Measurements from ENCODE around the gene STBD1. TPM values are rescaled to one million over a fixed set of nuclear protein-coding genes. Genes with fewer than 3 reads are reported as not detected.

STBD1 gene
- 9.4 TPM for total RNA-seq
- long read RNA-seq, transcript STBD1-201 (2 exons, 3,420 nt) = major isoform, 49 of 50 reads
- long read RNA-seq, partial matches to known transcripts = 0 of 50 reads
- long read RNA-seq, other reads (novel, unspliced or antisense) = 1 of 50 reads

DNA sequence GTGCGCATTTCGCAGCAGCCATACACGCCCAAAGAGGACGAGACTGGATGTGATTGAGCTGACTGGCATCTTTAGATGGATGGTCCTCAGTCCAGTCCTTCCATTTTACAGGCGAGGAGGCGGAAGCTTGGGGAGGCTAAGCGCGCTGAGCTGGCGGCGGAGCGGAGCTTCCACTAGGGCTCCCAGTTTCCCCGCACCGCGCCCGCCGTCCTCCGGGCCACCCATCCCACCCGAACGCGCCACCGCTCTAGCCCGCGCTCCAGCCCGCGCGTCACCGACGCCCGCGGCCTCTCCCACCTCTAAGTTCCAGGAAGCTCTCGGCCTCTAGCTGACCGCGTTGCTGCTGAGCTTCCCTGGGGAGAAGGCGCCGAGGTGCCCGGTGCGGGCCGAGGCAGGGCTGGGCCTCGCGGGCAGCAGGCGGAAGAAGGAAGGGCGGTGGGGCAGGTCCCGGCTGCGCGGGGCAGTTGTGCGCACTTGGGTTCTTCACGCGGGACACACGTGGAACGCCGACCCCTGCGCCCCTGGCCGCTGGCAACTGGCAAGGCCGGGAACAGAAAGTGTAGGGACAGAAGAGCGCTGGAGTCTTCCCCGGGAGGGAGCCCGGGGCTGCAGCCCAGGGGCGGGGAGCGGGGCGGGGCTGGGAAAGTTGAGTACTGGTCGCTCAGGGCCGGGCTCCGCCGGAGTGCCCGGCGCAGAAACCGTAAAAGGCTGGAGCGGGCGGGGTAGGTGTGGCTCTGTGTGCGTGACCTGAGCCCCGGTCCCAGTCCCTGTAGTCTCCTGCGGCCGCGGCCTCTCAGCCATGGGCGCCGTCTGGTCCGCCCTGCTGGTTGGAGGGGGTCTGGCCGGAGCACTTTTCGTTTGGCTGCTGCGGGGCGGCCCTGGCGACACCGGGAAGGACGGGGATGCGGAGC, at the start of gene STBD1:
Gene STBD1 (plus strand): TSS at position 763 of the 911 bp plus-strand sequence. CDS start 37 bp downstream, at position 800.
- intact Hi-C loops (cut with DNase I) = no loop called here
- TF ChIP-seq, protein P1, sequence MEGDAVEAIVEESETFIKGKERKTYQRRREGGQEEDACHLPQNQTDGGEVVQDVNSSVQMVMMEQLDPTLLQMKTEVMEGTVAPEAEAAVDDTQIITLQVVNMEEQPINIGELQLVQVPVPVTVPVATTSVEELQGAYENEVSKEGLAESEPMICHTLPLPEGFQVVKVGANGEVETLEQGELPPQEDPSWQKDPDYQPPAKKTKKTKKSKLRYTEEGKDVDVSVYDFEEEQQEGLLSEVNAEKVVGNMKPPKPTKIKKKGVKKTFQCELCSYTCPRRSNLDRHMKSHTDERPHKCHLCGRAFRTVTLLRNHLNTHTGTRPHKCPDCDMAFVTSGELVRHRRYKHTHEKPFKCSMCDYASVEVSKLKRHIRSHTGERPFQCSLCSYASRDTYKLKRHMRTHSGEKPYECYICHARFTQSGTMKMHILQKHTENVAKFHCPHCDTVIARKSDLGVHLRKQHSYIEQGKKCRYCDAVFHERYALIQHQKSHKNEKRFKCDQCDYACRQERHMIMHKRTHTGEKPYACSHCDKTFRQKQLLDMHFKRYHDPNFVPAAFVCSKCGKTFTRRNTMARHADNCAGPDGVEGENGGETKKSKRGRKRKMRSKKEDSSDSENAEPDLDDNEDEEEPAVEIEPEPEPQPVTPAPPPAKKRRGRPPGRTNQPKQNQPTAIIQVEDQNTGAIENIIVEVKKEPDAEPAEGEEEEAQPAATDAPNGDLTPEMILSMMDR (IDR thresholded peaks at IDR 0.05) = no peak
- peaks cover 22% of the 10 kb centered on the region for H3K4me1 ChIP-seq
- H3K27ac ChIP-seq = peak within 1 kb of the TSS; percentile 80
- ATAC-seq (peak; percentile 89), DNase-seq (peak; percentile 90)
- H3K27me3 ChIP-seq = no peaks in the 10 kb centered on the region
- no peaks in the 10 kb centered on the region for H3K9me3 ChIP-seq
- H3K36me3 ChIP-seq = peaks cover 8% of the 10 kb centered on the region
- H3K4me3 ChIP-seq = peak within 1 kb of the TSS; percentile 82

DNA sequence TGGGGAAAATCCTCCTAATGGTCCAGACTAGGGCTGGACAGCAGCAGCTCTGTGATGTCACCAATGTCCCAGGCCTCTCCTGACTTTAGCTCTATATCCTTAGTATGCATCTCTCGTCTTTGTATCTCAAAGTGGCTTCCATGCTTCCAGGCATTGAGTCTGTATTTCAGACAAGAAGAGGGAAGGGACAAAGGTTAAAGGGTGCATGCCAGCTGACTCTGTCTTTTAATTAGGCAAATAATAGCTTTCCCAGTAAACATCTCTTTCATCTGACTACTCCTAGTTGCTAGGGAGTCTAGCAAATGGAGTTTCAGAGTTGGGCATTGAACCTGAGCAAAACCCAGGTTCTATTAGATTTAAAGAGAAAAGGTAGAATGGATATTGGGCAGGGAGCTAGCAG, 49.6 kb upstream of the STBD1 start:
- Histone ChIP-seq H3K9me3 (no peaks in the 10 kb centered on the region), H3K27ac (no peak overlapping the region), H3K4me3 (no peak overlapping the region), H3K4me1 (no peaks in the 10 kb centered on the region), H3K36me3 (no peaks in the 10 kb centered on the region), H3K27me3 (no peaks in the 10 kb centered on the region)
- DNase-seq (no peak), ATAC-seq (no peak)
- intact Hi-C loops (cut with DNase I) = no loop called here
- TF ChIP-seq, protein P1 (IDR thresholded peaks at IDR 0.05) = no peak

DNA sequence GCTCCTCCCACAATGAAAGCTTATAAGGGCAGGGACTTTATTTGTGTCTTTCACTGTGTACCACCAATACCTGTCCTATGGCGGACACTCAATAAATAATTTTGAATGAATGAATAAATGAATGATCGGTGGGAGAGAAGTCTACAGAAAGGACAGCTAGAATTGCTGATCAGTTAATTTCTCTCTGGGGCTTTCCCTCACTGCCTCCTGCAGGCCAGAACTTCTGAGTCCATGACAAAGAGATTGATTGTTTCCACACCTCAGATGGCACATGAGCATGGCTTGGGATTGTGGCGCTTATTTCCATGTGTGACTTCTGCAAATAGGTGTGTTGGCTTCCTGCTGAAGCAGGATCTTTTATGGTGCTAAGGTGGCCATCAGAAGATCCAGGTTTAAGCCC, 48.7 kb upstream of the STBD1 start:
- no peaks in the 10 kb centered on the region for H3K4me1 ChIP-seq
- H3K4me3 ChIP-seq = no peak overlapping the region
- no peaks in the 10 kb centered on the region for H3K9me3 ChIP-seq
- TF ChIP-seq, protein P1 (IDR thresholded peaks at IDR 0.05) = no peak
- H3K36me3 ChIP-seq = no peaks in the 10 kb centered on the region
- ATAC-seq (no peak), DNase-seq (no peak)
- intact Hi-C loops (cut with DNase I) = no loop called here
- no peak overlapping the region for H3K27ac ChIP-seq
- no peaks in the 10 kb centered on the region for H3K27me3 ChIP-seq

DNA sequence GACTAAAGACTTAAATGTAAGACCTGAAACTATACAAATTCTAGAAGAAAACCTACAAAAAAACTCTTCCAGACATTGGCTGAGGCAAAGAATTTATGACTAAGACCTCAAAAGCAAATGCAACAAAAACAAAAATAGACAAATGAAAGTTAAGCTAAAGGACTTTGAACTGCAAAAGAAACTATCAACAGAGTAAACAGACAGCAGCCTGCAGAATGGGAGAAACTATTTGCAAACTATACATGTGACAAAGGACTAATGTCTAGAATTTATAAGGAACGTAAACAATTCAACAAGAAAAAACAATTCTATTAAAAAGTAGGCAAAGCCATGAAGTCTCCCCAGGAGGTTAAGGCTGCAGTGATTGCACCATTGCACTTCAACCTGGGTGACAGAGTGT, 46.0 kb upstream of the STBD1 start:
- ATAC-seq (no peak), DNase-seq (no peak)
- H3K27me3 ChIP-seq = no peaks in the 10 kb centered on the region
- H3K36me3 ChIP-seq = no peaks in the 10 kb centered on the region
- H3K27ac ChIP-seq = no peak overlapping the region
- TF ChIP-seq, protein P1 (IDR thresholded peaks at IDR 0.05) = no peak
- H3K4me1 ChIP-seq = no peaks in the 10 kb centered on the region
- H3K9me3 ChIP-seq = no peaks in the 10 kb centered on the region
- intact Hi-C loops (cut with DNase I) = no loop called here
- no peak overlapping the region for H3K4me3 ChIP-seq

DNA sequence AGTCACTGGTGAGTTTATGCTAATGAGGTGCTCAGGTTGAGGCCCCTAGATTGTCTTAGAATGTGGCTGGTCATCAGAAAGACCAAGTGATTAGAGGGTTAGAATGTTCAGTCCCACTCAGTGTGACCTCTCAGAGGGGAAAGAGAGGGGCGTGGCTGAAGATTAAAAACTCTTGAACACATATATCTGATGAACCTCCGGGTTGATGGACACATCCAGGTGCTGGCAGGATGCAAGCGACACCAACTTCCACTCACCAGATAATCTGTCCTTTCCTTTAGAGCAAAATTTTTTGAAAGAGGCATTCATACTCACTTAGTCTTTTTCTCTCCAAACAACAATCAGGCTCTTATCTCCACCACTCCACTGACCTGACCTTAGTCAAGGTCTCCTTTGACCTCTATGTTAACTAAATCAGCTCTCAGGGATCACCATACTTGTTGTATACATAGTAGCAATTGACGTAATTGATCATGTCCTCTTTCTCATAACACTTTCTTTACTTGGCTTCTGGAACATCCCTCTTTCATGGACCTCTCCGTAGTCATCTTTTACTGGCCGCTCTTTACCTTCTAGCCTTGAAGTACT, 40.8 kb upstream of the STBD1 start:
- no peaks in the 10 kb centered on the region for H3K9me3 ChIP-seq
- intact Hi-C loops (cut with DNase I) = no loop called here
- DNase-seq (no peak), ATAC-seq (no peak)
- no peaks in the 10 kb centered on the region for H3K4me1 ChIP-seq
- no peaks in the 10 kb centered on the region for H3K36me3 ChIP-seq
- H3K27me3 ChIP-seq = no peaks in the 10 kb centered on the region
- no peak overlapping the region for H3K4me3 ChIP-seq
- TF ChIP-seq, protein P1 (IDR thresholded peaks at IDR 0.05) = no peak
- H3K27ac ChIP-seq = no peak overlapping the region
